Memory B cell (primary cell): ENCODE measurements around the gene UBR3.

ENCODE experiments used
- ATAC-seq: fragments of 150-1000 bp; cut with Tn5 transposase; 2 replicates; pipeline ENCODE4 v1.10.0; 2021; ENCODE audit warnings: low read depth, mild to moderate bottlenecking, moderate library complexity
- DNase-seq, 2 donors: peaks; one replicate each; pipeline ENCODE4 v3.0.0; 2022; ENCODE audit warnings: low spot score in 2 of 2
- H3K27ac Mint-ChIP-seq: one replicate; pipeline ENCODE4 v1.8.0; 2022; ENCODE audit warnings: mild to moderate bottlenecking, moderate library complexity, mixed read lengths
- H3K27me3 Mint-ChIP-seq: one replicate; pipeline ENCODE4 v1.8.0; 2022; ENCODE audit warnings: mixed read lengths
- H3K36me3 Mint-ChIP-seq: one replicate; pipeline ENCODE4 v1.8.0; 2022; ENCODE audit warnings: mild to moderate bottlenecking, mixed read lengths
- H3K4me1 Mint-ChIP-seq: one replicate; pipeline ENCODE4 v1.8.0; 2022; ENCODE audit warnings: mixed read lengths
- H3K4me3 Mint-ChIP-seq: one replicate; pipeline ENCODE4 v1.8.0; 2022; ENCODE audit warnings: mild to moderate bottlenecking, moderate library complexity, mixed read lengths
- H3K9me3 Mint-ChIP-seq: one replicate; pipeline ENCODE4 v1.8.0; 2022; ENCODE audit warnings: mixed read lengths

UBR3 gene, protein sequence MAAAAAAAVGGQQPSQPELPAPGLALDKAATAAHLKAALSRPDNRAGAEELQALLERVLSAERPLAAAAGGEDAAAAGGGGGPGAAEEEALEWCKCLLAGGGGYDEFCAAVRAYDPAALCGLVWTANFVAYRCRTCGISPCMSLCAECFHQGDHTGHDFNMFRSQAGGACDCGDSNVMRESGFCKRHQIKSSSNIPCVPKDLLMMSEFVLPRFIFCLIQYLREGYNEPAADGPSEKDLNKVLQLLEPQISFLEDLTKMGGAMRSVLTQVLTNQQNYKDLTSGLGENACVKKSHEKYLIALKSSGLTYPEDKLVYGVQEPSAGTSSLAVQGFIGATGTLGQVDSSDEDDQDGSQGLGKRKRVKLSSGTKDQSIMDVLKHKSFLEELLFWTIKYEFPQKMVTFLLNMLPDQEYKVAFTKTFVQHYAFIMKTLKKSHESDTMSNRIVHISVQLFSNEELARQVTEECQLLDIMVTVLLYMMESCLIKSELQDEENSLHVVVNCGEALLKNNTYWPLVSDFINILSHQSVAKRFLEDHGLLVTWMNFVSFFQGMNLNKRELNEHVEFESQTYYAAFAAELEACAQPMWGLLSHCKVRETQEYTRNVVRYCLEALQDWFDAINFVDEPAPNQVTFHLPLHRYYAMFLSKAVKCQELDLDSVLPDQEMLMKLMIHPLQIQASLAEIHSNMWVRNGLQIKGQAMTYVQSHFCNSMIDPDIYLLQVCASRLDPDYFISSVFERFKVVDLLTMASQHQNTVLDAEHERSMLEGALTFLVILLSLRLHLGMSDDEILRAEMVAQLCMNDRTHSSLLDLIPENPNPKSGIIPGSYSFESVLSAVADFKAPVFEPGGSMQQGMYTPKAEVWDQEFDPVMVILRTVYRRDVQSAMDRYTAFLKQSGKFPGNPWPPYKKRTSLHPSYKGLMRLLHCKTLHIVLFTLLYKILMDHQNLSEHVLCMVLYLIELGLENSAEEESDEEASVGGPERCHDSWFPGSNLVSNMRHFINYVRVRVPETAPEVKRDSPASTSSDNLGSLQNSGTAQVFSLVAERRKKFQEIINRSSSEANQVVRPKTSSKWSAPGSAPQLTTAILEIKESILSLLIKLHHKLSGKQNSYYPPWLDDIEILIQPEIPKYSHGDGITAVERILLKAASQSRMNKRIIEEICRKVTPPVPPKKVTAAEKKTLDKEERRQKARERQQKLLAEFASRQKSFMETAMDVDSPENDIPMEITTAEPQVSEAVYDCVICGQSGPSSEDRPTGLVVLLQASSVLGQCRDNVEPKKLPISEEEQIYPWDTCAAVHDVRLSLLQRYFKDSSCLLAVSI (N-terminal part only)

DNA sequence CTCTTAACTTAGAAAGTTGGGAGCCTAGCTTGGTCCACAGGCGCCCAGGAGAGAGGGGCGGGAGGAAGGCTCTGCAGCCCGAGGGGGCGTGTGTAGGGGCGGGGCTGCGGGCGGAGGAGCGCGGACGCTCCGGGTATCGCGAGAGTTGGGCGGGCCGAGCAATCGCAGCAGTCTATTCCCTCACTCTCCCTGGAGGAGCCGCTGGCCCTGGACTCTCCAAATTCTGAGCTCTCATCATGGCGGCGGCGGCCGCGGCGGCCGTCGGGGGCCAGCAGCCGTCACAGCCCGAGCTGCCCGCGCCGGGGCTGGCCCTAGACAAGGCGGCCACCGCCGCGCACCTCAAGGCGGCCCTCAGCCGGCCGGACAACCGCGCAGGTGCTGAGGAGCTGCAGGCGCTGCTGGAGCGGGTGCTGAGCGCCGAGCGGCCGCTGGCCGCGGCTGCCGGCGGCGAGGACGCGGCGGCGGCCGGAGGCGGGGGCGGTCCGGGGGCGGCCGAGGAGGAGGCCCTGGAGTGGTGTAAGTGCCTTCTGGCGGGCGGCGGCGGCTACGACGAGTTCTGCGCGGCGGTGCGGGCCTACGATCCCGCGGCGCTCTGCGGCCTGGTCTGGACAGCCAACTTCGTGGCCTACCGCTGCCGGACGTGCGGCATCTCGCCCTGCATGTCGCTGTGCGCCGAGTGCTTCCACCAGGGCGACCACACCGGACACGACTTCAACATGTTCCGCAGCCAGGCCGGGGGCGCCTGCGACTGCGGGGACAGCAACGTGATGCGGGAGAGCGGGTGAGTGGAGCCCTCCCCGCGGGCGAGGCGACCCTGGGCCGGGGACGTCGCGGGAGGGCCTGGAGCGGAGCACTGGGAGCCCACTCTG, at the start of gene UBR3:
Gene UBR3 (plus strand): TSS at position 183 of the 869 bp plus-strand sequence. CDS start 54 bp downstream, at position 237.
- H3K4me3 Mint-ChIP-seq = peak within 1 kb of the TSS; percentile 97
- no peaks in the 10 kb centered on the region for H3K27me3 Mint-ChIP-seq
- peaks cover 43% of the 10 kb centered on the region for H3K4me1 Mint-ChIP-seq
- peaks cover 4% of the 10 kb centered on the region for H3K36me3 Mint-ChIP-seq
- H3K9me3 Mint-ChIP-seq = no peaks in the 10 kb centered on the region
- ATAC-seq = peak; percentile 85
- peak within 1 kb of the TSS; percentile 94 for H3K27ac Mint-ChIP-seq
- peak; percentile 87 to 92 for DNase-seq

GRCh38 chr2:169778446-169778845, 48.8 kb upstream of the UBR3 start:
- DNase-seq = no peak
- Mint-ChIP-seq H3K27ac (no peak overlapping the region), H3K36me3 (no peaks in the 10 kb centered on the region), H3K4me1 (no peaks in the 10 kb centered on the region), H3K4me3 (no peak overlapping the region), H3K27me3 (peaks cover 3% of the 10 kb centered on the region), H3K9me3 (no peaks in the 10 kb centered on the region)
- no peak for ATAC-seq

GRCh38 chr2:169781249-169782013, 45.8 kb upstream of the UBR3 start:
- H3K4me3 Mint-ChIP-seq = no peak overlapping the region
- no peak overlapping the region for H3K27ac Mint-ChIP-seq
- H3K27me3 Mint-ChIP-seq = peaks cover 3% of the 10 kb centered on the region
- DNase-seq (no peak), ATAC-seq (no peak)
- no peaks in the 10 kb centered on the region for H3K36me3 Mint-ChIP-seq
- no peaks in the 10 kb centered on the region for H3K9me3 Mint-ChIP-seq
- H3K4me1 Mint-ChIP-seq = no peaks in the 10 kb centered on the region

DNA sequence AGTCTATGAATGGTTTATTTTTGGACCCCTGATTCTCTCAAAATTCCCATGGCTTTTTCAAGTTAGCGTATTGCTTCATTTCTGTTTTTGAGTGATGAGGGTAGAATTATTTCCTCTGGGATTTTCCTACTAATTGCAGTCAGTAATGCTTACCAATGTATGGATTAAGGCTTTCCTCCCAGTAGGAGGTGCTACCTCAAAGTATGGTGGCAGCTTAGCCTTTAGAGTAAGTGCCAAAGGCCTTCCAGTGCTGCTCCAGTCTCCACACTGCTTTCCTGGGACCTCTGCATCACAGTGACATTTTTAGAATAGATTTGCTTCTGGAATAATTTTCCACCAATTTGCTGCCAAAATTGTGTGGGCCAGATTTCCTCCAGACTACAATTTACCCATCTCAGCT, 44.7 kb upstream of the UBR3 start:
- DNase-seq (no peak), ATAC-seq (no peak)
- Mint-ChIP-seq H3K4me3 (no peak overlapping the region), H3K27ac (no peak overlapping the region), H3K4me1 (no peaks in the 10 kb centered on the region), H3K27me3 (peaks cover 3% of the 10 kb centered on the region), H3K9me3 (no peaks in the 10 kb centered on the region), H3K36me3 (no peaks in the 10 kb centered on the region)

DNA sequence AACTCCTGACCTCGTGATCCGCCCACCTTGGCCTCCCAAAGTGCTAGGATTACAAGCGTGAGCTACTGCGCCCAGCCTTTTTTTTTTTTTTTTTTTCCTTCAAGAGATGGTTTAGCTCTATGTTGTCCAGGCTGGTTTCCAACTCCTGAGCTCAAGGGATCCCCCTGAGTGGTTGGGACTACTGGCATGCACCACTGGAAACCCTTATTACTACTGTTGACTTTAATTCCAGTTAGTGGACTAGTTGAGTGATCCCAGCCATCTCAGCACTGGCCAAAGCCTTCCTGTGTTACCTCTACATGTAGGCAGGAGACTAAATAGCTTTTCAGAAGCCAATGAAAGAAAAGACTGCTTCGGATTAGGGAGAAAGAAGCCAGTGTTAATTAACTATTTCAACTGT, 36.7 kb upstream of the UBR3 start:
- Mint-ChIP-seq H3K27ac (no peak overlapping the region), H3K36me3 (no peaks in the 10 kb centered on the region), H3K4me3 (no peak overlapping the region), H3K27me3 (peaks cover 10% of the 10 kb centered on the region), H3K4me1 (peaks cover 5% of the 10 kb centered on the region), H3K9me3 (no peaks in the 10 kb centered on the region)
- DNase-seq = no peak
- ATAC-seq = no peak

DNA sequence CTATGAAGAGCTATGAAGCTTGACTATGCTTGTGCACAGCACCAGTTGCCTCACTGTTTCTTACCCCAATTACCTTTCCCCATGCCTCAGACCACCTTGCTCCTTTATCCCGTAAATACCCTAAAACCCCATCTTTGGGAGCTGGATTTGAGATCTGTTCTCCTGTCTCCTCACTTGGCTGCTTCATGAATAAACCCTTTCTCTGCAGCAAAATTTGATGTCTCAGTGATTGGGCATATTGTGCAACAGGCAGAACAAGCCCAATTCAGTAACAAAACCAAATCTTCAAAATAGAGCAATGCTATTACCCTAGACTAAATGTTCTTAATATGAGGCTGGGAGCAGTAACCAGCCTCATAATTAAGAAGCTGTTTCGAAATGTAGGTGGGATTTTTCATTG, 32.1 kb upstream of the UBR3 start:
- Mint-ChIP-seq H3K36me3 (no peaks in the 10 kb centered on the region), H3K9me3 (no peaks in the 10 kb centered on the region), H3K4me3 (no peak overlapping the region), H3K27ac (no peak overlapping the region), H3K4me1 (peaks cover 7% of the 10 kb centered on the region), H3K27me3 (peaks cover 1% of the 10 kb centered on the region)
- ATAC-seq (no peak), DNase-seq (no peak)

- no peak for DNase-seq
- Mint-ChIP-seq H3K27ac (no peak overlapping the region), H3K27me3 (peaks cover 1% of the 10 kb centered on the region), H3K9me3 (no peaks in the 10 kb centered on the region), H3K36me3 (peaks cover 1% of the 10 kb centered on the region), H3K4me1 (peaks cover 7% of the 10 kb centered on the region), H3K4me3 (no peak overlapping the region)
- ATAC-seq = no peak
These were observed 30.8 kb upstream of the UBR3 start for GRCh38 chr2:169796441-169796840.

- DNase-seq (no peak), ATAC-seq (no peak)
- Mint-ChIP-seq H3K27me3 (peaks cover 1% of the 10 kb centered on the region), H3K27ac (peak overlapping the region; percentile 12), H3K4me1 (peaks cover 8% of the 10 kb centered on the region), H3K9me3 (no peaks in the 10 kb centered on the region), H3K36me3 (peaks cover 3% of the 10 kb centered on the region), H3K4me3 (peak overlapping the region; percentile 55)
These were observed 29.7 kb upstream of the UBR3 start for GRCh38 chr2:169797601-169798000.

DNA sequence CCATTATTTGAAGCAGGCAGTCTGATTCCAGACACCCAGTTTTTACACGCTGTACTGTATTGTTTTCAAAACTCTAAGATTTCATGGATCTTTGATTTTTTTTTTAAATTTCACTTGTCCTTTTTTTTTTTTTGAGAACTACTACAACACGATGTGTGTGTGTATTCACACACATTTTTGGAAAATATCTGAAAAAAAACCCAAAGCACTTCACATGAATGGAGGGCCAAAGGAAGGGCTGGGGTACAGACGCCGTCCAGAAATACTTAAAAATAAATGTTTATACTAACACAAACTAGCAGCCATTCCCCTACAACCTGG, 28.9 kb upstream of the UBR3 start:
- H3K27ac Mint-ChIP-seq = peak overlapping the region; percentile 95
- ATAC-seq (no peak), DNase-seq (no peak)
- H3K4me1 Mint-ChIP-seq = peaks cover 9% of the 10 kb centered on the region
- peaks cover 1% of the 10 kb centered on the region for H3K27me3 Mint-ChIP-seq
- H3K9me3 Mint-ChIP-seq = no peaks in the 10 kb centered on the region
- peak overlapping the region; percentile 91 for H3K4me3 Mint-ChIP-seq
- peaks cover 3% of the 10 kb centered on the region for H3K36me3 Mint-ChIP-seq

DNA sequence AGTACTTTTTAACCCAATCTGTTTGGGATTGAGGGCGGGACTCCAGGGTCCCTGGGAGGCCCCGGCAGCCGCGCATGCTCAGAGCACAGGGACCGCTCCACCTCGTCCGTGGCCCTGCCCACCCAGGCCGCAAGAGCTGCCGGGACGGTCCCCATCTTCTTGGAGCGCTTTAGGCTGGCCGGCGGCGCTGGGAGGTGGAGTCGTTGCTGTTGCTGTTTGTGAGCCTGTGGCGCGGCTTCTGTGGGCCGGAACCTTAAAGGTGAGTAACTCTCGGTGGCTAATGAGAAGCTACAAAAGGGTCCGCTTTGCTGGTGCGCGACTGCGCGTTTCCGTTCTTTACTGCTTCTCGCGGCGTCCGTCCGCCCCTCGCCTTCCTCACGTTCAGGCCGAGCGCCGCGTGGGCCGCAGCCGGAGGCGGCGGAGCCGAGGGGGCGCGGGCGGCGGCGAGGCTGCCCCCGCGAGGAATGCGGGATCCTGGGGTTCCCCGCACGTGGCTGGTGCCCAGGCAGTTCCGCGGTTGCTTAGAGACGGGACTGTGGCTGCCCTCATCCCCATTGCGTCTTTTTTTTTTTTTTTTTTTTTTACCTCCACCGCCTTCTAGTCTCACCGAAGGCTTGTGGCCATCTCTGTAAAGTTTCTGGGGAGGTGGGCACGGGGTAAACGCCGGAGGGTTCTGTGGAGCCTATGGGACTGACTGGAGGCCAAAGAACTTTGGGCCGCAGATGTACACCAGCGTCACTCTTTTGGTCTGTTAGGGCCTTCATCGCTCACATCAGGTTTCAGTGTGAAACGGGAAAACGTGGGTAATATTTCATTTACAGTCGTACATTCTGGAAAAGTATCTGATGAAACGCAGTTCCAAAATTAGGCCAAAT, 28.3 kb upstream of the UBR3 start, which contains the start of gene SSB:
Gene SSB (plus strand): TSS at position 154 of the 875 bp plus-strand sequence. CDS start 2,090 bp downstream, outside the sequence.
- DNase-seq (peak; percentile 84 to 85), ATAC-seq (peak; percentile 90)
- Mint-ChIP-seq H3K27ac (peak within 1 kb of the TSS; percentile 95), H3K9me3 (no peaks in the 10 kb centered on the region), H3K36me3 (peaks cover 3% of the 10 kb centered on the region), H3K4me1 (peaks cover 9% of the 10 kb centered on the region), H3K27me3 (peaks cover 1% of the 10 kb centered on the region), H3K4me3 (peak within 1 kb of the TSS; percentile 91)

GRCh38 chr2:169803480-169803879, 23.8 kb upstream of the UBR3 start:
- peaks cover 10% of the 10 kb centered on the region for H3K36me3 Mint-ChIP-seq
- no peak for DNase-seq

GRCh38 chr2:169806586-169806985, 20.7 kb upstream of the UBR3 start:
- Mint-ChIP-seq H3K27me3 (no peaks in the 10 kb centered on the region), H3K36me3 (peaks cover 25% of the 10 kb centered on the region), H3K4me3 (no peak overlapping the region), H3K9me3 (no peaks in the 10 kb centered on the region), H3K4me1 (peaks cover 2% of the 10 kb centered on the region), H3K27ac (no peak overlapping the region)
- DNase-seq = no peak
- ATAC-seq = no peak

More at GRCh38 chr2:169803480-169803879, 23.8 kb upstream of the UBR3 start:
- Mint-ChIP-seq H3K9me3 (no peaks in the 10 kb centered on the region), H3K27me3 (no peaks in the 10 kb centered on the region), H3K4me3 (no peak overlapping the region), H3K4me1 (peaks cover 9% of the 10 kb centered on the region), H3K27ac (no peak overlapping the region)
- no peak for ATAC-seq
